ENCODE measurements around the gene CERK.

GRCh38 chr22:46767249-46767985, 29.4 kb upstream of the CERK start:
- no peak for TF ChIP-seq GATA2 (IDR thresholded peaks at IDR 0.05; ENCODE audit: low read depth, low read length)
- TF ChIP-seq GATA3 (IDR thresholded peaks at IDR 0.05; ENCODE audit: low read depth, low read length) = no peak
